Suprapubic skin (tissue), 4 donors: Measurements from ENCODE around the gene LHPP. TPM values are rescaled to one million over a fixed set of nuclear protein-coding genes. Genes with fewer than 3 reads are reported as not detected.

Experiments
- DNase-seq, 2 donors: peaks; one replicate each; pipeline ENCODE4 v3.0.0-alpha.2; 2019; ENCODE audit warnings: low spot score in 2 of 2
- H3K27ac ChIP-seq: fragments of 200-600 bp; sonication (generic); one replicate; pipeline ENCODE4 v1.5.1; 2019
- H3K27me3 ChIP-seq: fragments of 200-600 bp; sonication (generic); one replicate; pipeline ENCODE4 v1.5.1; 2019
- H3K36me3 ChIP-seq: fragments of 200-600 bp; sonication (generic); one replicate; pipeline ENCODE4 v1.5.1; 2019
- H3K4me1 ChIP-seq: fragments of 200-600 bp; sonication (generic); one replicate; pipeline ENCODE4 v1.5.1; 2019
- H3K4me3 ChIP-seq: fragments of 200-600 bp; sonication (generic); one replicate; pipeline ENCODE4 v1.5.1; 2019; ENCODE audit warnings: mild to moderate bottlenecking
- H3K9me3 ChIP-seq: fragments of 200-600 bp; sonication (generic); one replicate; pipeline ENCODE4 v1.5.1; 2019
- CTCF ChIP-seq, 2 donors: fragments of 200-600 bp in 1 of 2; fragments of 450-650 bp in 1 of 2; sonication (generic) in 1 of 2; IDR thresholded peaks; one replicate each; pipeline ENCODE4 v1.5.1; 2016 to 2019; ENCODE audit warnings: antibody characterized with exemption in 2 of 2, mild to moderate bottlenecking in 1 of 2, moderate library complexity in 1 of 2
- EP300 ChIP-seq: sonication (generic); formaldehyde crosslinking; IDR thresholded peaks from one replicate; pipeline ENCODE4 v1.6.1; 2017; ENCODE audit warnings: antibody characterized with exemption
- POLR2A ChIP-seq, 2 donors: fragments of 450-650 bp; IDR thresholded peaks; one replicate each; pipeline ENCODE4 v1.6.1; 2017; ENCODE audit warnings: antibody characterized with exemption in 2 of 2, mild to moderate bottlenecking in 2 of 2, moderate library complexity in 2 of 2
- POLR2AphosphoS5 ChIP-seq, 3 donors: sonication (generic); formaldehyde crosslinking; IDR thresholded peaks; one replicate each; pipeline ENCODE4 v1.6.1; 2017; ENCODE audit warnings: antibody characterized with exemption in 3 of 3
- WGBS: methylation state at CpG from one replicate; pipeline ENCODE4 v1.1.5; 2018; 5-methylcytosine and 5-hydroxymethylcytosine counted together
- total RNA-seq, 4 donors: library from RNA; depleted of rRNA; stranded (reverse); fragments of >200 nt; gene quantifications; one replicate each; pipeline ENCODE4 v1.1.0, GENCODE V29; 2016

LHPP gene
- 10 to 100 TPM; 14.4 to 22.6 (median 15.3) TPM for total RNA-seq

GRCh38 chr10:124461642-124462347 is at the start of gene LHPP:
Gene LHPP, plus strand, starts transcription at chr10:124461823. Its CDS starts 40 bp downstream, at chr10:124461863.
- Histone ChIP-seq H3K27me3 (no peaks in the 10 kb centered on the region), H3K4me1 (peaks cover 15% of the 10 kb centered on the region), H3K36me3 (no peaks in the 10 kb centered on the region), H3K27ac (peak within 1 kb of the TSS; percentile 82), H3K9me3 (no peaks in the 10 kb centered on the region), H3K4me3 (peak within 1 kb of the TSS; percentile 95)
- 3% methylated on average over 13 of the region's 81 CpGs for WGBS
- TF ChIP-seq CTCF (IDR thresholded peaks at IDR 0.05), result peak; percentile 25 to 66
- peak in 1 of 2 donors; percentile 37 for TF ChIP-seq POLR2A (IDR thresholded peaks at IDR 0.05)
- TF ChIP-seq POLR2AphosphoS5 (IDR thresholded peaks at IDR 0.05), result no peak
- TF ChIP-seq EP300, result no peak
- DNase-seq, result peak; percentile 88 to 91

- no peaks in the 10 kb centered on the region for H3K9me3 ChIP-seq
- no peak overlapping the region for H3K4me3 ChIP-seq
- WGBS, result 29% methylated on average over 4 of the region's 4 CpGs
- peaks cover 63% of the 10 kb centered on the region for H3K4me1 ChIP-seq
- no peak for TF ChIP-seq EP300
- DNase-seq, result no peak
- H3K27ac ChIP-seq, result peak overlapping the region; percentile 27
- peaks cover 15% of the 10 kb centered on the region for H3K36me3 ChIP-seq
- H3K27me3 ChIP-seq, result no peaks in the 10 kb centered on the region
Measured at GRCh38 chr10:124414076-124414475, 47.5 kb upstream of the LHPP start.

- Histone ChIP-seq H3K9me3 (no peaks in the 10 kb centered on the region), H3K27me3 (no peaks in the 10 kb centered on the region), H3K4me1 (peaks cover 59% of the 10 kb centered on the region), H3K27ac (peak overlapping the region; percentile 29), H3K36me3 (peaks cover 12% of the 10 kb centered on the region), H3K4me3 (no peak overlapping the region)
- WGBS, result 36% methylated on average over 2 of the region's 2 CpGs
- TF ChIP-seq POLR2A (IDR thresholded peaks at IDR 0.05), result no peak
- no peak for TF ChIP-seq CTCF (IDR thresholded peaks at IDR 0.05)
- TF ChIP-seq POLR2AphosphoS5 (IDR thresholded peaks at IDR 0.05), result no peak
- DNase-seq, result peak in 1 of 2 donors; percentile 10
Measured at GRCh38 chr10:124415210-124415609, 46.4 kb upstream of the LHPP start.

- H3K4me3 ChIP-seq, result no peak overlapping the region
- 46% methylated on average over 6 of the region's 6 CpGs for WGBS
Measured at GRCh38 chr10:124416733-124417132, 44.9 kb upstream of the LHPP start.

GRCh38 chr10:124417895-124418725 is 43.5 kb upstream of the LHPP start:
- no peaks in the 10 kb centered on the region for H3K27me3 ChIP-seq
- peak overlapping the region; percentile 100 for H3K4me3 ChIP-seq
- H3K9me3 ChIP-seq, result no peaks in the 10 kb centered on the region
- TF ChIP-seq POLR2AphosphoS5 (IDR thresholded peaks at IDR 0.05), result no peak
- TF ChIP-seq CTCF (IDR thresholded peaks at IDR 0.05), result no peak
- no peak for TF ChIP-seq EP300
- no peaks in the 10 kb centered on the region for H3K36me3 ChIP-seq
- DNase-seq, result peak; percentile 82 to 83
- H3K27ac ChIP-seq, result peak overlapping the region; percentile 96
- 7% methylated on average over 20 of the region's 64 CpGs for WGBS
- peaks cover 55% of the 10 kb centered on the region for H3K4me1 ChIP-seq

More at GRCh38 chr10:124416733-124417132, 44.9 kb upstream of the LHPP start:
- DNase-seq, result no peak
- Histone ChIP-seq H3K36me3 (peaks cover 1% of the 10 kb centered on the region), H3K9me3 (no peaks in the 10 kb centered on the region), H3K4me1 (peaks cover 56% of the 10 kb centered on the region), H3K27me3 (no peaks in the 10 kb centered on the region), H3K27ac (no peak overlapping the region)
- TF ChIP-seq CTCF (IDR thresholded peaks at IDR 0.05) (no peak), POLR2AphosphoS5 (IDR thresholded peaks at IDR 0.05) (no peak), EP300 (no peak), POLR2A (IDR thresholded peaks at IDR 0.05) (no peak)
